Measurements from ENCODE around the gene ANKRD45.

DNA sequence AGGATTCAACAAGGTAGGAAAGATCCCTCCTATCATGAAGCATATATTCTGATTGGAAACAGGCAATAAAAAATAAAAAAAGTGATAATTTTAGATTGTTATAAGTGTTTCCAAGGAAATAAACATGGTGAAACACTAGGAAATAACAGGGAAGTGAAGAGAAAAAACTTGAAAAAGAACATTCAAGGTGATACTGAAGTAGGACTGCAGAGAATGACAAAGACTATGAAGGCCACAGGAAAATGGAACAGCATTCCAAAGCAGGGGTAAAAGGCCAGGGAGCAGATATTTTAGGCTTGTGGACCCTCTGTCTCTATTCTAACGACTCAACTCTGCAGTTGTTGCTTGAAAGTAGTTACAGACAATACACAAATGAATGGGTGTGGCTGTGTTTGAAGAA, 7.9 kb downstream of the ANKRD45 start:
- TF ChIP-seq, protein P1, sequence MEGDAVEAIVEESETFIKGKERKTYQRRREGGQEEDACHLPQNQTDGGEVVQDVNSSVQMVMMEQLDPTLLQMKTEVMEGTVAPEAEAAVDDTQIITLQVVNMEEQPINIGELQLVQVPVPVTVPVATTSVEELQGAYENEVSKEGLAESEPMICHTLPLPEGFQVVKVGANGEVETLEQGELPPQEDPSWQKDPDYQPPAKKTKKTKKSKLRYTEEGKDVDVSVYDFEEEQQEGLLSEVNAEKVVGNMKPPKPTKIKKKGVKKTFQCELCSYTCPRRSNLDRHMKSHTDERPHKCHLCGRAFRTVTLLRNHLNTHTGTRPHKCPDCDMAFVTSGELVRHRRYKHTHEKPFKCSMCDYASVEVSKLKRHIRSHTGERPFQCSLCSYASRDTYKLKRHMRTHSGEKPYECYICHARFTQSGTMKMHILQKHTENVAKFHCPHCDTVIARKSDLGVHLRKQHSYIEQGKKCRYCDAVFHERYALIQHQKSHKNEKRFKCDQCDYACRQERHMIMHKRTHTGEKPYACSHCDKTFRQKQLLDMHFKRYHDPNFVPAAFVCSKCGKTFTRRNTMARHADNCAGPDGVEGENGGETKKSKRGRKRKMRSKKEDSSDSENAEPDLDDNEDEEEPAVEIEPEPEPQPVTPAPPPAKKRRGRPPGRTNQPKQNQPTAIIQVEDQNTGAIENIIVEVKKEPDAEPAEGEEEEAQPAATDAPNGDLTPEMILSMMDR (IDR thresholded peaks at IDR 0.05), result no peak
- no peak for TF ChIP-seq POLR2AphosphoS5 (IDR thresholded peaks at IDR 0.05)
- no peak for TF ChIP-seq EP300 (IDR thresholded peaks at IDR 0.05)
- no peak for TF ChIP-seq POLR2A (IDR thresholded peaks at IDR 0.05; ENCODE audit: low read depth)
